Activated CD4-positive, alpha-beta T cell treated with anti-CD3 and anti-CD28 coated beads, Interleukin-2, amount 10 ng/mL, durations not matched to agents 7 days and 5 days (primary cell): ENCODE measurements around the gene PIWIL4. TPM values are rescaled to one million over a fixed set of nuclear protein-coding genes. Genes with fewer than 3 reads are reported as not detected.

Experiments
- CTCF ChIA-PET: fragments of 350-600 bp; sonication (Branson Sonifier 250); formaldehyde crosslinking; loops from one replicate; lab custom pipeline; 2021; ENCODE audit warnings: antibody characterized with exemption; lab: Charles Lee
- POLR2A ChIA-PET: fragments of 350-600 bp; sonication (Branson Sonifier 250); formaldehyde crosslinking; loops from one replicate; lab custom pipeline; 2021; ENCODE audit warnings: antibody characterized with exemption; lab: Charles Lee
- DNase-seq: peaks from one replicate; pipeline ENCODE4 v3.0.0-alpha.2; 2020
- H3K27ac Mint-ChIP-seq: one replicate; pipeline ENCODE4 v1.8.0; 2021; ENCODE audit warnings: mild to moderate bottlenecking, moderate library complexity, mixed read lengths
- H3K27me3 Mint-ChIP-seq: one replicate; pipeline ENCODE4 v1.8.0; 2021; ENCODE audit warnings: mixed read lengths
- H3K36me3 Mint-ChIP-seq: one replicate; pipeline ENCODE4 v1.8.0; 2021; ENCODE audit warnings: low read depth, mixed read lengths
- H3K4me1 Mint-ChIP-seq: one replicate; pipeline ENCODE4 v1.8.0; 2021; ENCODE audit warnings: mixed read lengths
- H3K4me3 Mint-ChIP-seq: one replicate; pipeline ENCODE4 v1.8.0; 2021; ENCODE audit warnings: mild to moderate bottlenecking, moderate library complexity, mixed read lengths
- H3K9me3 Mint-ChIP-seq: one replicate; pipeline ENCODE4 v1.8.0; 2021; ENCODE audit warnings: mixed read lengths
- total RNA-seq, 2 experiments: library from RNA; stranded (reverse); gene quantifications; one replicate each; pipeline ENCODE4 v1.2.3, GENCODE V29; 2021

PIWIL4 gene
- total RNA-seq, 2 experiments from 2014 or later: 0.55 to 0.65 TPM

- Mint-ChIP-seq H3K36me3 (no peaks in the 10 kb centered on the region), H3K27me3 (peaks cover 5% of the 10 kb centered on the region), H3K27ac (no peak overlapping the region), H3K4me3 (no peak overlapping the region), H3K9me3 (no peaks in the 10 kb centered on the region), H3K4me1 (no peaks in the 10 kb centered on the region)
- POLR2A ChIA-PET: no interaction called here
- no peak for DNase-seq
- CTCF ChIA-PET: no interaction called here
Observed at GRCh38 chr11:94654201-94654600, 87.0 kb downstream of the PIWIL4 start.

GRCh38 chr11:94655291-94655690, 88.1 kb downstream of the PIWIL4 start:
- no peak for DNase-seq
- CTCF ChIA-PET: no interaction called here
- H3K27me3 Mint-ChIP-seq: peaks cover 9% of the 10 kb centered on the region
- no peak overlapping the region for H3K4me3 Mint-ChIP-seq
- H3K27ac Mint-ChIP-seq: no peak overlapping the region
- POLR2A ChIA-PET: no interaction called here
- H3K9me3 Mint-ChIP-seq: no peaks in the 10 kb centered on the region
- H3K36me3 Mint-ChIP-seq: no peaks in the 10 kb centered on the region
- H3K4me1 Mint-ChIP-seq: no peaks in the 10 kb centered on the region

- no peak for DNase-seq
- ChIA-PET POLR2A (no interaction called here), CTCF (interaction anchor here (0.6 kb wide), 1 partner anchor 70 kb away, joined by 3 read pairs; no protein-coding TSS in a partner anchor)
- Mint-ChIP-seq H3K9me3 (no peaks in the 10 kb centered on the region), H3K27me3 (peaks cover 9% of the 10 kb centered on the region), H3K4me1 (no peaks in the 10 kb centered on the region), H3K4me3 (no peak overlapping the region), H3K27ac (no peak overlapping the region), H3K36me3 (no peaks in the 10 kb centered on the region)
Observed at GRCh38 chr11:94655956-94656355, 88.8 kb downstream of the PIWIL4 start.

GRCh38 chr11:94656968-94657367, 89.8 kb downstream of the PIWIL4 start:
- H3K27ac Mint-ChIP-seq: no peak overlapping the region
- no peak overlapping the region for H3K4me3 Mint-ChIP-seq
- ChIA-PET CTCF (no interaction called here), POLR2A (no interaction called here)
- H3K27me3 Mint-ChIP-seq: peaks cover 16% of the 10 kb centered on the region
- H3K36me3 Mint-ChIP-seq: no peaks in the 10 kb centered on the region
- DNase-seq: no peak
- H3K9me3 Mint-ChIP-seq: no peaks in the 10 kb centered on the region
- H3K4me1 Mint-ChIP-seq: peaks cover 4% of the 10 kb centered on the region

GRCh38 chr11:94657629-94658028, 90.5 kb downstream of the PIWIL4 start:
- no peaks in the 10 kb centered on the region for H3K9me3 Mint-ChIP-seq
- H3K4me3 Mint-ChIP-seq: no peak overlapping the region
- ChIA-PET POLR2A (no interaction called here), CTCF (no interaction called here)
- H3K4me1 Mint-ChIP-seq: peaks cover 4% of the 10 kb centered on the region
- H3K36me3 Mint-ChIP-seq: no peaks in the 10 kb centered on the region
- peaks cover 16% of the 10 kb centered on the region for H3K27me3 Mint-ChIP-seq
- DNase-seq: no peak
- H3K27ac Mint-ChIP-seq: no peak overlapping the region

- H3K36me3 Mint-ChIP-seq: no peaks in the 10 kb centered on the region
- DNase-seq: no peak
- CTCF ChIA-PET: no interaction called here
- H3K4me1 Mint-ChIP-seq: peaks cover 4% of the 10 kb centered on the region
- no peak overlapping the region for H3K27ac Mint-ChIP-seq
- peaks cover 16% of the 10 kb centered on the region for H3K27me3 Mint-ChIP-seq
- H3K9me3 Mint-ChIP-seq: peaks cover 2% of the 10 kb centered on the region
- no peak overlapping the region for H3K4me3 Mint-ChIP-seq
- POLR2A ChIA-PET: no interaction called here
Observed at GRCh38 chr11:94658386-94658785, 91.2 kb downstream of the PIWIL4 start.

- DNase-seq: no peak
- Mint-ChIP-seq H3K27ac (no peak overlapping the region), H3K4me1 (peaks cover 4% of the 10 kb centered on the region), H3K27me3 (peaks cover 16% of the 10 kb centered on the region), H3K9me3 (peaks cover 2% of the 10 kb centered on the region), H3K4me3 (no peak overlapping the region), H3K36me3 (no peaks in the 10 kb centered on the region)
- ChIA-PET CTCF (no interaction called here), POLR2A (no interaction called here)
Observed at GRCh38 chr11:94658888-94659287, 91.7 kb downstream of the PIWIL4 start.

- H3K36me3 Mint-ChIP-seq: no peaks in the 10 kb centered on the region
- H3K4me1 Mint-ChIP-seq: peaks cover 4% of the 10 kb centered on the region
- H3K4me3 Mint-ChIP-seq: no peak overlapping the region
- peaks cover 2% of the 10 kb centered on the region for H3K9me3 Mint-ChIP-seq
- no peak for DNase-seq
- POLR2A ChIA-PET: no interaction called here
- no peak overlapping the region for H3K27ac Mint-ChIP-seq
- H3K27me3 Mint-ChIP-seq: peaks cover 16% of the 10 kb centered on the region
- CTCF ChIA-PET: no interaction called here
Observed at GRCh38 chr11:94661444-94661843, 94.3 kb downstream of the PIWIL4 start.

- ChIA-PET POLR2A (no interaction called here), CTCF (no interaction called here)
- Mint-ChIP-seq H3K27me3 (peaks cover 13% of the 10 kb centered on the region), H3K36me3 (no peaks in the 10 kb centered on the region), H3K9me3 (peaks cover 2% of the 10 kb centered on the region), H3K4me1 (peaks cover 4% of the 10 kb centered on the region), H3K4me3 (no peak overlapping the region), H3K27ac (no peak overlapping the region)
- no peak for DNase-seq
Observed at GRCh38 chr11:94662065-94662779, 95.1 kb downstream of the PIWIL4 start.

GRCh38 chr11:94662846-94663390, 95.8 kb downstream of the PIWIL4 start:
- POLR2A ChIA-PET: no interaction called here

GRCh38 chr11:94664346-94664745, 97.2 kb downstream of the PIWIL4 start:
- no peak overlapping the region for H3K27ac Mint-ChIP-seq
- POLR2A ChIA-PET: no interaction called here
- no peaks in the 10 kb centered on the region for H3K36me3 Mint-ChIP-seq
- H3K4me3 Mint-ChIP-seq: no peak overlapping the region
- CTCF ChIA-PET: no interaction called here
- peaks cover 4% of the 10 kb centered on the region for H3K4me1 Mint-ChIP-seq
- peaks cover 2% of the 10 kb centered on the region for H3K9me3 Mint-ChIP-seq
- no peak for DNase-seq
- peaks cover 11% of the 10 kb centered on the region for H3K27me3 Mint-ChIP-seq

More at GRCh38 chr11:94662846-94663390, 95.8 kb downstream of the PIWIL4 start:
- Mint-ChIP-seq H3K36me3 (no peaks in the 10 kb centered on the region), H3K27me3 (peaks cover 13% of the 10 kb centered on the region), H3K9me3 (peaks cover 2% of the 10 kb centered on the region), H3K27ac (no peak overlapping the region), H3K4me1 (peaks cover 4% of the 10 kb centered on the region), H3K4me3 (no peak overlapping the region)
- CTCF ChIA-PET: no interaction called here
- DNase-seq: no peak

GRCh38 chr11:94665116-94665659, 98.0 kb downstream of the PIWIL4 start:
- POLR2A ChIA-PET: no interaction called here
- CTCF ChIA-PET: interaction anchor here (1.3 kb wide), 1 partner anchor 10 kb away, joined by 3 read pairs; no protein-coding TSS in a partner anchor
- Mint-ChIP-seq H3K27ac (no peak overlapping the region), H3K27me3 (peaks cover 7% of the 10 kb centered on the region), H3K36me3 (no peaks in the 10 kb centered on the region), H3K4me1 (peaks cover 4% of the 10 kb centered on the region), H3K4me3 (no peak overlapping the region), H3K9me3 (peaks cover 2% of the 10 kb centered on the region)
- no peak for DNase-seq
